ENCODE data around the gene PLCG1. TPM values are rescaled to one million over a fixed set of nuclear protein-coding genes. Genes with fewer than 3 reads are reported as not detected.

The PLCG1 gene
- total and polyA plus RNA-seq, 11 donors = 32.5 to 72.2 (median 52.8) TPM

GRCh38 chr20:41150664-41151063, 13.3 kb downstream of the PLCG1 start:
- H3K4me1 ChIP-seq = peaks cover 19 to 100% (median 95%) of the 10 kb centered on the region in 12 donors
- TF ChIP-seq POLR2A (IDR thresholded peaks at IDR 0.05) (no peak), CTCF (IDR thresholded peaks at IDR 0.05) (no peak)
- 42 to 56% (median 48%) methylated on average over 3 of the region's 3 CpGs for WGBS, 4 donors
- no peaks in the 10 kb centered on the region for H3K27me3 ChIP-seq
- H3K4me3 ChIP-seq = no peak overlapping the region
- no peaks in the 10 kb centered on the region for H3K9me3 ChIP-seq
- intact Hi-C loops (cut with DNase I) = no loop called here
- peaks cover 0 to 3% (median 0%) of the 10 kb centered on the region in 9 donors for H3K36me3 ChIP-seq
- ATAC-seq = peak in 3 of 4 donors; percentile 18 to 56 (median 22)
- peak overlapping the region; percentile 27 to 100 (median 67) for H3K27ac ChIP-seq
- DNase-seq = peak in 3 of 5 donors; percentile 21 to 44 (median 25)

- DNase-seq (peak in 2 of 5 donors; percentile 20 to 24), ATAC-seq (no peak)
- TF ChIP-seq POLR2A (IDR thresholded peaks at IDR 0.05) (no peak), CTCF (IDR thresholded peaks at IDR 0.05) (no peak)
- Histone ChIP-seq H3K4me3 (no peak overlapping the region), H3K27me3 (no peaks in the 10 kb centered on the region), H3K4me1 (peaks cover 18 to 100% (median 95%) of the 10 kb centered on the region in 12 donors), H3K36me3 (peaks cover 0 to 3% (median 0%) of the 10 kb centered on the region in 9 donors), H3K9me3 (no peaks in the 10 kb centered on the region), H3K27ac (peak overlapping the region; percentile 27 to 100 (median 64))
- 77 to 93% (median 88%) methylated on average over 5 of the region's 5 CpGs for WGBS, 4 donors
- intact Hi-C loops (cut with DNase I) = no loop called here
Measured at GRCh38 chr20:41151134-41151869, 14.0 kb downstream of the PLCG1 start.

GRCh38 chr20:41152108-41152757, 14.9 kb downstream of the PLCG1 start:
- 34 to 55% (median 51%) methylated on average over 5 of the region's 5 CpGs for WGBS, 4 donors
- intact Hi-C loops (cut with DNase I) = no loop called here
- Histone ChIP-seq H3K4me1 (peaks cover 16 to 100% (median 95%) of the 10 kb centered on the region in 12 donors), H3K4me3 (no peak overlapping the region), H3K27ac (peak overlapping the region; percentile 43 to 100 (median 64)), H3K36me3 (peaks cover 0 to 3% (median 0%) of the 10 kb centered on the region in 9 donors), H3K9me3 (no peaks in the 10 kb centered on the region), H3K27me3 (no peaks in the 10 kb centered on the region)
- DNase-seq (peak in 2 of 5 donors; percentile 43 to 52), ATAC-seq (no peak)
- TF ChIP-seq POLR2A (IDR thresholded peaks at IDR 0.05) (no peak), CTCF (IDR thresholded peaks at IDR 0.05) (no peak)
